Osteoblast (primary cell): Measurements from ENCODE around the gene GOLGA8J. TPM values are rescaled to one million over a fixed set of nuclear protein-coding genes. Genes with fewer than 3 reads are reported as not detected.

ENCODE experiments used
- DNase-seq: peaks from one replicate; pipeline ENCODE4 v3.0.0; 2011; ENCODE audit warnings: low spot score, mixed read lengths; ENCODE audit not compliant: insufficient read length; ENCODE audit errors: missing footprints
- H2AFZ ChIP-seq: 2 replicates; pipeline ENCODE4 v1.6.0; 2011; ENCODE audit warnings: mild to moderate bottlenecking, low read length
- H3K27ac ChIP-seq: 2 replicates; pipeline ENCODE4 v1.5.1; 2011; ENCODE audit warnings: mild to moderate bottlenecking, low read depth, low read length, moderate library complexity
- H3K27me3 ChIP-seq: 2 replicates; pipeline ENCODE4 v1.6.0; 2012; ENCODE audit warnings: mild to moderate bottlenecking, control low read depth, inconsistent platforms, low read length, moderate library complexity; ENCODE audit not compliant: insufficient read depth
- H3K36me3 ChIP-seq: 2 replicates; pipeline ENCODE4 v1.5.1; 2011; ENCODE audit warnings: mild to moderate bottlenecking, low read length, control low read depth, moderate library complexity; ENCODE audit not compliant: insufficient read depth
- H3K4me1 ChIP-seq: 2 replicates; pipeline ENCODE4 v1.5.1; 2011; ENCODE audit warnings: mild to moderate bottlenecking, low read length, control low read depth, moderate library complexity; ENCODE audit not compliant: insufficient read depth
- H3K4me2 ChIP-seq: 2 replicates; pipeline ENCODE4 v1.6.0; 2011; ENCODE audit warnings: mild to moderate bottlenecking, low read length; ENCODE audit not compliant: insufficient read depth
- H3K4me3 ChIP-seq: fragments of 200-600 bp; sonication (generic); 3 replicates; pipeline ENCODE4 v1.5.1; 2012; ENCODE audit warnings: mild to moderate bottlenecking, low read length, inconsistent platforms; ENCODE audit not compliant: insufficient read depth
- H3K79me2 ChIP-seq: 2 replicates; pipeline ENCODE4 v1.6.0; 2012; ENCODE audit warnings: mild to moderate bottlenecking, low read length, control low read depth, inconsistent platforms; ENCODE audit not compliant: insufficient read depth
- H3K9me3 ChIP-seq: 2 replicates; pipeline ENCODE4 v1.5.1; 2011; ENCODE audit warnings: low read depth, low read length, control low read depth
- H4K20me1 ChIP-seq: 2 replicates; pipeline ENCODE4 v1.6.0; 2012; ENCODE audit warnings: mild to moderate bottlenecking, low read length, control low read depth; ENCODE audit not compliant: insufficient read depth
- CTCF ChIP-seq: IDR thresholded peaks from 2 replicates; pipeline ENCODE4 v1.5.1; 2011; ENCODE audit warnings: mild to moderate bottlenecking, low read depth, low read length, moderate library complexity; ENCODE audit errors: extremely low read depth
- total RNA-seq: library from RNA; depleted of rRNA; stranded (reverse); fragments of >200 nt; gene quantifications from 2 replicates; pipeline ENCODE4 v1.2.3, GENCODE V29; 2012

Gene GOLGA8J
- total RNA-seq, 1 donor, result not detected

GRCh38 chr15:30063835-30064546 is 18.8 kb upstream of the GOLGA8J start:
- no peak overlapping the region for H3K4me2 ChIP-seq
- H3K79me2 ChIP-seq, result no peaks in the 10 kb centered on the region
- H3K4me3 ChIP-seq, result no peak overlapping the region
- TF ChIP-seq CTCF, result no peak
- H4K20me1 ChIP-seq, result no peaks in the 10 kb centered on the region
- H3K4me1 ChIP-seq, result peaks cover 27% of the 10 kb centered on the region
- H3K36me3 ChIP-seq, result no peaks in the 10 kb centered on the region
- DNase-seq, result no peak
- H3K9me3 ChIP-seq, result no peaks in the 10 kb centered on the region
- no peak overlapping the region for H2AFZ ChIP-seq
- no peak overlapping the region for H3K27ac ChIP-seq
- H3K27me3 ChIP-seq, result peaks cover 23% of the 10 kb centered on the region

GRCh38 chr15:30065025-30065801 is 17.5 kb upstream of the GOLGA8J start:
- peaks cover 27% of the 10 kb centered on the region for H3K4me1 ChIP-seq
- peak overlapping the region; percentile 75 for H3K4me2 ChIP-seq
- no peaks in the 10 kb centered on the region for H3K36me3 ChIP-seq
- no peaks in the 10 kb centered on the region for H3K79me2 ChIP-seq
- peaks cover 18% of the 10 kb centered on the region for H3K27me3 ChIP-seq
- peak overlapping the region; percentile 34 for H3K27ac ChIP-seq
- peak overlapping the region; percentile 15 for H2AFZ ChIP-seq
- H4K20me1 ChIP-seq, result no peaks in the 10 kb centered on the region
- H3K4me3 ChIP-seq, result peak overlapping the region; percentile 46
- no peak for TF ChIP-seq CTCF
- H3K9me3 ChIP-seq, result no peaks in the 10 kb centered on the region
- peak; percentile 91 for DNase-seq

GRCh38 chr15:30068326-30068725 is 14.4 kb upstream of the GOLGA8J start:
- Histone ChIP-seq H3K9me3 (no peaks in the 10 kb centered on the region), H3K4me1 (peaks cover 19% of the 10 kb centered on the region), H2AFZ (no peak overlapping the region), H4K20me1 (no peaks in the 10 kb centered on the region), H3K36me3 (no peaks in the 10 kb centered on the region), H3K27me3 (peaks cover 19% of the 10 kb centered on the region), H3K27ac (no peak overlapping the region), H3K79me2 (no peaks in the 10 kb centered on the region), H3K4me3 (no peak overlapping the region), H3K4me2 (no peak overlapping the region)
- no peak for TF ChIP-seq CTCF
- no peak for DNase-seq

- Histone ChIP-seq H3K4me1 (no peaks in the 10 kb centered on the region), H3K4me3 (no peak overlapping the region), H3K79me2 (no peaks in the 10 kb centered on the region), H3K27me3 (peaks cover 39% of the 10 kb centered on the region), H4K20me1 (no peaks in the 10 kb centered on the region), H3K9me3 (no peaks in the 10 kb centered on the region), H3K4me2 (no peak overlapping the region), H3K27ac (no peak overlapping the region), H2AFZ (no peak overlapping the region), H3K36me3 (no peaks in the 10 kb centered on the region)
- no peak for TF ChIP-seq CTCF
- no peak for DNase-seq
These were observed 10.1 kb upstream of the GOLGA8J start for GRCh38 chr15:30072630-30073029.
